BE2C (cell line): ENCODE results near the gene TMEM190.

Experiments
- DNase-seq: peaks from one replicate; pipeline ENCODE4 v3.0.0-alpha.2; 2020
- H3K27me3 ChIP-seq: fragments of 250-450 bp; sonication (Bioruptor Pico); 2 replicates; pipeline ENCODE4 v1.5.1; 2020; ENCODE audit warnings: mild to moderate bottlenecking
- H3K36me3 ChIP-seq: fragments of 250-450 bp; sonication (Bioruptor Pico); 2 replicates; pipeline ENCODE4 v1.5.1; 2020; ENCODE audit warnings: mild to moderate bottlenecking
- H3K4me1 ChIP-seq: fragments of 250-450 bp; sonication (Bioruptor Pico); 2 replicates; pipeline ENCODE4 v1.5.1; 2020
- H3K4me3 ChIP-seq: 2 replicates; pipeline ENCODE4 v1.5.1; 2011; ENCODE audit warnings: low read depth, low read length
- H3K9me3 ChIP-seq: fragments of 250-450 bp; sonication (Bioruptor Pico); 2 replicates; pipeline ENCODE4 v1.5.1; 2020
- TF ChIP-seq, protein P1 (sequence below): IDR thresholded peaks from 2 replicates; pipeline ENCODE4 v1.5.1; 2012; ENCODE audit warnings: mild to moderate bottlenecking, low read depth, low read length

The TMEM190 gene

DNA sequence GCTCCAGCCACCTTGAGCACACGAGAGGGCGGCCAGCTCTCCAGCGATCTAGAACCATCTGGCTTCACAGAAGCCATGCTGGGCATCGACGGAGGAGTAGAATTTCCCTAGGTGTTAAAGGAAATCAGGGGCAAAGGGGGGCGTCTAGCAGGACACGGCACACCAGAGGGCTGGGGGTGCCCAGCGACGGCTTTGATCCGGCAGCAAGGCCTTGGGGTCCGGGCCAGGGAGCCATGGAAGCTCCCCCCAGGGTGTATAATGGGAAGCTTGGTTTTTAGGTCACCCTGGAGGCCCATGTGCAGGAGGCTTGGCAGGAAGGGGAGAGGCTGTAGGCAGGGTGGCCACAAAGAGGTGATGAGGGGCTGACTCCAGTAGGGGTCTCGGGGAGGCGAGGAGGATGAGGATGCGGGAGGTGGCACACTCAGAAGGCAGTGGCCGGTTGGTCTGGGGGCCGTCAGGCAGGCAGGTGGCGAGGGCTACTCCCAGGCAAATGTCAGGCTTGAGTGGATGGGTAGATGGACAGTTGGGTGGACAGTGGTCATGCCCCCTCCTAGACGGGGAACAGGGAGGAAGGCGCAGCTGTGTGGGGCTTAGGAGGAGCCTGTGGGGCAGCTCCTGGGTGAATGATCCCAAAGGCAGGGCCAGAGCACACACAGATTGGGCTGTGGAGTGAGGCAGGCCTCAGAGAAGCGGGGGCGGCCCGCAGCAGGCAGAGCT lies 31.4 kb upstream of the TMEM190 start:
- TF ChIP-seq, protein P1, sequence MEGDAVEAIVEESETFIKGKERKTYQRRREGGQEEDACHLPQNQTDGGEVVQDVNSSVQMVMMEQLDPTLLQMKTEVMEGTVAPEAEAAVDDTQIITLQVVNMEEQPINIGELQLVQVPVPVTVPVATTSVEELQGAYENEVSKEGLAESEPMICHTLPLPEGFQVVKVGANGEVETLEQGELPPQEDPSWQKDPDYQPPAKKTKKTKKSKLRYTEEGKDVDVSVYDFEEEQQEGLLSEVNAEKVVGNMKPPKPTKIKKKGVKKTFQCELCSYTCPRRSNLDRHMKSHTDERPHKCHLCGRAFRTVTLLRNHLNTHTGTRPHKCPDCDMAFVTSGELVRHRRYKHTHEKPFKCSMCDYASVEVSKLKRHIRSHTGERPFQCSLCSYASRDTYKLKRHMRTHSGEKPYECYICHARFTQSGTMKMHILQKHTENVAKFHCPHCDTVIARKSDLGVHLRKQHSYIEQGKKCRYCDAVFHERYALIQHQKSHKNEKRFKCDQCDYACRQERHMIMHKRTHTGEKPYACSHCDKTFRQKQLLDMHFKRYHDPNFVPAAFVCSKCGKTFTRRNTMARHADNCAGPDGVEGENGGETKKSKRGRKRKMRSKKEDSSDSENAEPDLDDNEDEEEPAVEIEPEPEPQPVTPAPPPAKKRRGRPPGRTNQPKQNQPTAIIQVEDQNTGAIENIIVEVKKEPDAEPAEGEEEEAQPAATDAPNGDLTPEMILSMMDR, result no peak
- H3K27me3 ChIP-seq, result no peaks in the 10 kb centered on the region
- peaks cover 4% of the 10 kb centered on the region for H3K4me1 ChIP-seq
- DNase-seq, result no peak
- no peak overlapping the region for H3K4me3 ChIP-seq
- H3K36me3 ChIP-seq, result peaks cover 9% of the 10 kb centered on the region; the same call in 1 of the 2 replicates
- H3K9me3 ChIP-seq, result no peaks in the 10 kb centered on the region

DNA sequence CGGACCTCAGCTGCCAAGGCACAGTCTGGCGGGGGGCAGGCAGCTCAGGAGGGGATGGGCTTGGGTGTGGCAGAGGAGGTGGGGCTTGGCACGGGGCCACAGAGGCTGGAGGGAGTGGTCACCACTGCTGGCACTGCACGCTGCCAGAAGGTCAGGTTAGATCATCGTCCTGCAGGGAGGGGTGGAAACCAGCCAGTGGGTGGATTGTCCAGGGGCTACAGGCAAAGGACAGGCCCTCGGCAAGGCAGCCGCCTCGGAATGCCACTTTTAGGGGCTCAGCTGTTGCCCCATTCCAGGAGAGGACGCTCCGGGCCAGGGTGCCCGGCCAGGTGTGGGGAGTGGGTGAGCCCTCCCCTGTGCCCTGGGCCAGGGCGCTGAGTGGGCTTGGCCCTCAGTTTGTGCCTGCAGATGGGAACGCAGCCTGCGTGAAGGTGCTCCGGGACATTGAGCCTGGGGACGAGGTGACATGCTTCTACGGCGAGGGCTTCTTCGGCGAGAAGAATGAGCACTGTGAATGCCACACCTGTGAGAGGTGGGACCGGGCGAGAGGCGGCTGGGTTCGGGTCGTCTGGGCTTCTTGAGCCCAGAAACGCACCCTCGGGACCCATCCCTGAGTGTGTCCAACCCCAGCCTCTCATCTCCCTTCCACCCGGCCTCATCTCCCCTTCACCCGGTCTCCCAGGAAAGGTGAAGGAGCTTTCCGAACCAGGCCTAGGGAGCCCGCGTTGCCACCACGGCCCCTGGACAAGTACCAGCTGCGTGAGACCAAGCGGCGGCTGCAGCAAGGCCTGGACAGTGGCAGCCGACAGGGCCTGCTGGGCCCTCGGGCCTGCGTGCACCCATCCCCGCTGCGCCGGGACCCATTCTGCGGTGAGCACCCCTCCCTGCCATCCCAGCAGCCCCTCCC lies 30.6 kb upstream of the TMEM190 start:
- peak; percentile 60 for DNase-seq
- Histone ChIP-seq H3K36me3 (peaks cover 9% of the 10 kb centered on the region; the same call in 1 of the 2 replicates), H3K4me3 (no peak overlapping the region), H3K27me3 (no peaks in the 10 kb centered on the region), H3K4me1 (peaks cover 4% of the 10 kb centered on the region), H3K9me3 (no peaks in the 10 kb centered on the region)
- TF ChIP-seq, protein P1, result no peak

DNA sequence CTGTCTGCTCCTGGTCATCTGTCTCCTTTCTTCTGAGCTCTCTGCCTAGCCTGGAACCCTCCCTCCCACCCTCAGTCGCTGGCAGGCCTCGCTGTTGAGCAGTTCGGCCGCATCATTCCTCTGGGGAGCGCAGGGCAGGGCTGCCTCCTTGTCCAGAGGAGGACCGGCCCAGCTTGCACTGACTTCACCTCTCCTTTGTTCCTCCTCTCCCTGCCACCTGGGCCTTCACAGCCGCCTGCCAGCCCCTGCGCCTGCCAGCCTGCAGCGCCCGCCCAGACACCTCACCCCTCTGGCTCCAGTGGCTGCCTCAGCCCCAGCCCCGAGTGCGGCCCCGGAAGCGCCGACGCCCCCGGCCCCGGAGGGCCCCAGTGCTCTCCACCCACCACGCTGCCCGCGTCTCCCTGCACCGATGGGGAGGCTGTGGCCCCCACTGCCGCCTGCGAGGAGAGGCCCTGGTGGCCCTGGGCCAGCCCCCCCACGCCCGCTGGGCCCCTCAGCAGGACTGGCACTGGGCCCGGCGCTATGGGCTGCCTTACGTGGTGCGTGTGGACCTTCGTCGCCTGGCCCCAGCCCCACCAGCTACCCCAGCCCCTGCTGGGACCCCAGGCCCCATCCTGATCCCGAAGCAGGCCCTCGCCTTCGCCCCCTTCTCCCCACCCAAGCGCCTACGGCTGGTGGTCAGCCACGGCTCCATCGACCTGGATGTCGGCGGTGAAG lies 29.7 kb upstream of the TMEM190 start:
- TF ChIP-seq, protein P1, result no peak
- Histone ChIP-seq H3K4me3 (no peak overlapping the region), H3K36me3 (peaks cover 9% of the 10 kb centered on the region; the same call in 1 of the 2 replicates), H3K27me3 (peaks cover 7% of the 10 kb centered on the region), H3K9me3 (no peaks in the 10 kb centered on the region), H3K4me1 (peaks cover 4% of the 10 kb centered on the region)
- no peak for DNase-seq

DNA sequence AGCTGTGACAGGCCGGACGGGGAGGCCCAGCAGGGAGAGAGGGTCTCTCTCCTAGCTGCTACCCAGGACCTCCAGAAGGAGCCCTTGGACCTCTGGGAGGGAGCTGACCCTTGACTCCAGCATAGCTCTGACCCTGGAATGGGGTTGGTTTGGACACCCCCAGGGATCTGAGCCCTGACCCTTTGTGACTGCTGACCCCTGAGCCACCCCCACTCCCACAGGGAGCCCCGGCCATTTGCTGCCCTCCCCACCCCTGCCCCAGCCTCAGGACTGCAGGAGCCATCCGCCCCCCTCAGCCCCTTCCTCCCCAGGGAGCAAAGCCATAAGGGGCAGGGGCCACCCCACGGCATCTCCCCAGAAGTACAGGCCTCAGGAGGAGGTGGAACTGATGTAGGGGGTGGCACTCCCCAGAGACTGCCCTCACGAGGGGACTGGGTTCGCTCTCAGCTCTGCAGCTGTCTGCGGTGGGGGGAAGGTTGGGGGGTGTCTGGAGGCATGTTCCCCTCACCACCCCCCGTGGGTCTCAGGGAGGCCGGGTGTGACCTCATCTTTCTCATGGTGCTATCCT lies 29.1 kb upstream of the TMEM190 start:
- peaks cover 4% of the 10 kb centered on the region for H3K4me1 ChIP-seq
- TF ChIP-seq, protein P1, result no peak

DNA sequence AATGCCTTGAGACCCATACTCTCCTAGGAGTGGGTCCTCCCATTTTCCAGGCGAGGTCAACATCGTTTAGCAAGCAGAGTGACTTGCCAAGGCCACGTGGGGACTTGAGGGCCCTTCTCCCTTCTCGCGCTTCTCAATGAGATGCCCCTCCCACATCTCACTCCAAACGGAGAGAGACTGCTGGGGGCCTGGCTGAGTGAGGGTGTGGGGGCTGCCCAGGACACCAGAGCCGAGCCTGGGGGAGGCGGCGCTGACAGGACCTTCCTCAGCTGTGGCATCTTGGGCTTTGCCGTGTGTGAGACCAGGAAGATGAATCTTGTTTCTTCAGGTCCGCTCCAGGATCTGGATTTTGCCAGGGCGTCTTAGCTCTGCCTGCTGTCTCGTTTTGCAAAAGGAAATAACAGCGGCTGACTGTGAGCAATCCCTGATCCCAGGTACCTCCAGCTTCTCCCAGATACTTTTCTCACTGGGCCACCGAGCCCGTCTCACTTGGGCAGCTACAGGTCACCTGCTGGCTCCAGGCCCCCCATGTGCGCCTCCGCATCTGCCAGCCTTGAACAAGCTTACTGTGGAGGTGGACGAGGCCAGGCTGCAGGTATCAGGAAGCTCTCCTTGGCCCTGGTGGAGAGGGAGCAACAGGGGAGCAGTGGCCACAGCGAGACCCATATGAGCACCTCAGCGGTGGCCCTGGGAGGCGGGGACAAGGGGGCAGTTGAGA lies 28.1 kb upstream of the TMEM190 start:
- peaks cover 4% of the 10 kb centered on the region for H3K4me1 ChIP-seq

More for the DNA sequence above, 29.1 kb upstream of the TMEM190 start:
- H3K9me3 ChIP-seq, result no peaks in the 10 kb centered on the region
- peaks cover 4% of the 10 kb centered on the region; the same call in 1 of the 2 replicates for H3K36me3 ChIP-seq
- H3K4me3 ChIP-seq, result no peak overlapping the region
- H3K27me3 ChIP-seq, result peaks cover 14% of the 10 kb centered on the region
- no peak for DNase-seq

More for the DNA sequence above, 28.1 kb upstream of the TMEM190 start:
- TF ChIP-seq, protein P1, result no peak
- Histone ChIP-seq H3K4me3 (no peak overlapping the region), H3K36me3 (peaks cover 2% of the 10 kb centered on the region; the same call in 1 of the 2 replicates), H3K9me3 (no peaks in the 10 kb centered on the region), H3K27me3 (peaks cover 23% of the 10 kb centered on the region)
- DNase-seq, result no peak
